Left ventricle myocardium inferior (tissue), 1 donor: Measurements from ENCODE around the gene RPS3. TPM values are rescaled to one million over a fixed set of nuclear protein-coding genes. Genes with fewer than 3 reads are reported as not detected.
A peak's percentile ranks its signal among the peaks of the same experiment; 100 is the strongest.
"Not testable (repeated sequence)": the region's sequence is repeated elsewhere in the genome, so short reads cannot be mapped to it uniquely, and the experiment has no call there.

Experiments used
- DNase-seq: peaks from one replicate; pipeline ENCODE4 v3.0.0-alpha.2; 2020
- H3K27ac ChIP-seq: fragments of 200-600 bp; replicated peaks from 2 replicates; pipeline ENCODE4 v1.8.0; 2021
- H3K27me3 ChIP-seq: fragments of 200-600 bp; 2 replicates; pipeline ENCODE4 v1.8.0; 2021; ENCODE audit warnings: low read depth
- H3K36me3 ChIP-seq: fragments of 200-600 bp; 2 replicates; pipeline ENCODE4 v1.8.0; 2021
- H3K4me1 ChIP-seq: fragments of 200-600 bp; 2 replicates; pipeline ENCODE4 v1.8.0; 2021
- H3K4me3 ChIP-seq: fragments of 200-600 bp; 2 replicates; pipeline ENCODE4 v1.8.0; 2021; ENCODE audit warnings: mild to moderate bottlenecking, moderate library complexity
- H3K9me3 ChIP-seq: fragments of 200-600 bp; replicated peaks from 2 replicates; pipeline ENCODE4 v1.8.0; 2021
- intact Hi-C: fragments of 100-400 bp; cut with micrococcal nuclease; formaldehyde crosslinking; loops from one replicate; pipeline ENCODE4 v1.11.0; 2022
- total RNA-seq: library from RNA; stranded (reverse); fragmentation: NEBNext Ultra II Directional; extraction: Animal tissue kit (Norgen Biotek cat#: 25700); gene quantifications from one replicate; pipeline ENCODE4 v1.2.1, GENCODE V29; 2021
- TF ChIP-seq, protein P1 (sequence below): fragments of 200-600 bp; IDR thresholded peaks from 2 replicates; pipeline ENCODE4 v1.8.0; 2021; ENCODE audit warnings: antibody characterized with exemption, mild to moderate bottlenecking, borderline replicate concordance
- donor health status: DM: no; HTN: yes; CAD: no; lungs with severe emphysema.

The RPS3 gene
- total RNA-seq, 1 donor from 2014 or later: 864 TPM

DNA sequence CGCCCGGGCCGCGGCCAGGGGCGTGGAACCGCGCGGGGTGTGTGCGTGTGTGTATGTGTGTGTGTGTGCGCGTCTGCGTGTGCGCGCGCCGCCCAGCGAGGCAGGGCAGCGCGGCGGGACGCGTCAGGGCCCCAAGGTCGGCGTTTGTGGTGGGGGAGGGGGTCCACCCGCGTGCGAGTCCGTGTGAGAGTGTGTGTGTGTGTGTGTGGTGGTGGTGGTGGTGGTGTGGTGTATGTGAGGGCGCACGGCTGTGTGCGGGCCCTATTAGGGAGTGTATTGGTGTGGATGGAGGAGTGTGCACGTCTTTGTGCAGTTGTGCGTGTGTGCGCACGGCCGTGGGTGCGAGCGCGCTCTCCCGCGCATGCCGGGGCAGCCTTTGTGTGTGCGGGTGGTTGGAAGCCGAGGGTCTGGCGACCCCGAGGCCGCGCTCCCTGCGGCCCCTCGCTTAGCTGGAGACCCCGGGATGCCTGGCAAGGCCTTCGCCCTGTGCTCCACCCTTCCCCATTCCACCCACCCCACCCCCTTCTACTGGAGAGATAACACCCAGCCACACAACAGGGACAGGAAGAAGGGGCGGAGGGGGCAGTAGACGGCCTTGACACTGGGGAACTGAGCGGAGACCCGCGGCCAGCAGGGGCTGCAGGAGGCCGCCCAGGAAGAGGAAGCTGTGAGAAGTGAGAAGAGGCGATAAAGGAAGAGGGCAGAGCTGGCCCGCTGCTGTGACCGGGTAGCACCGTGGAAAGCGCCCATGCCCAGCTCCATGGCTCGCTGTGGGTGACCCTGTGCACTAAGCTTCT lies 47.3 kb upstream of the RPS3 start:
- Histone ChIP-seq H3K36me3 (no peaks in the 10 kb centered on the region), H3K9me3 (no peaks in the 10 kb centered on the region), H3K4me1 (peaks cover 55% of the 10 kb centered on the region), H3K4me3 (peak overlapping the region; percentile 88), H3K27me3 (no peaks in the 10 kb centered on the region), H3K27ac (peak overlapping the region; percentile 94)
- intact Hi-C loops: no loop called here
- DNase-seq: peak; percentile 77
- TF ChIP-seq, protein P1, sequence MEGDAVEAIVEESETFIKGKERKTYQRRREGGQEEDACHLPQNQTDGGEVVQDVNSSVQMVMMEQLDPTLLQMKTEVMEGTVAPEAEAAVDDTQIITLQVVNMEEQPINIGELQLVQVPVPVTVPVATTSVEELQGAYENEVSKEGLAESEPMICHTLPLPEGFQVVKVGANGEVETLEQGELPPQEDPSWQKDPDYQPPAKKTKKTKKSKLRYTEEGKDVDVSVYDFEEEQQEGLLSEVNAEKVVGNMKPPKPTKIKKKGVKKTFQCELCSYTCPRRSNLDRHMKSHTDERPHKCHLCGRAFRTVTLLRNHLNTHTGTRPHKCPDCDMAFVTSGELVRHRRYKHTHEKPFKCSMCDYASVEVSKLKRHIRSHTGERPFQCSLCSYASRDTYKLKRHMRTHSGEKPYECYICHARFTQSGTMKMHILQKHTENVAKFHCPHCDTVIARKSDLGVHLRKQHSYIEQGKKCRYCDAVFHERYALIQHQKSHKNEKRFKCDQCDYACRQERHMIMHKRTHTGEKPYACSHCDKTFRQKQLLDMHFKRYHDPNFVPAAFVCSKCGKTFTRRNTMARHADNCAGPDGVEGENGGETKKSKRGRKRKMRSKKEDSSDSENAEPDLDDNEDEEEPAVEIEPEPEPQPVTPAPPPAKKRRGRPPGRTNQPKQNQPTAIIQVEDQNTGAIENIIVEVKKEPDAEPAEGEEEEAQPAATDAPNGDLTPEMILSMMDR: peak; percentile 36

GRCh38 chr11:75352588-75353206 lies 46.6 kb upstream of the RPS3 start:
- TF ChIP-seq, protein P1: no peak

GRCh38 chr11:75355051-75355450 lies 44.3 kb upstream of the RPS3 start:
- Histone ChIP-seq H3K36me3 (no peaks in the 10 kb centered on the region), H3K4me3 (no peak overlapping the region), H3K27ac (no peak overlapping the region), H3K9me3 (no peaks in the 10 kb centered on the region), H3K4me1 (peaks cover 24% of the 10 kb centered on the region), H3K27me3 (no peaks in the 10 kb centered on the region)
- no peak for DNase-seq
- TF ChIP-seq, protein P1: no peak
- intact Hi-C loops: no loop called here

More at GRCh38 chr11:75352588-75353206, 46.6 kb upstream of the RPS3 start:
- intact Hi-C loops: no loop called here
- no peak for DNase-seq
- Histone ChIP-seq H3K4me1 (peaks cover 47% of the 10 kb centered on the region), H3K36me3 (no peaks in the 10 kb centered on the region), H3K9me3 (no peaks in the 10 kb centered on the region), H3K27me3 (no peaks in the 10 kb centered on the region), H3K27ac (peak overlapping the region; percentile 94), H3K4me3 (peak overlapping the region; percentile 88)

- TF ChIP-seq, protein P1: no peak
- no peaks in the 10 kb centered on the region for H3K27me3 ChIP-seq
- no peaks in the 10 kb centered on the region for H3K36me3 ChIP-seq
- no peak overlapping the region for H3K27ac ChIP-seq
- no peak overlapping the region for H3K4me3 ChIP-seq
- H3K4me1 ChIP-seq: peaks cover 9% of the 10 kb centered on the region
- H3K9me3 ChIP-seq: no peaks in the 10 kb centered on the region
- no peak for DNase-seq
- intact Hi-C loops: no loop called here
Observed at GRCh38 chr11:75356613-75357012, 42.7 kb upstream of the RPS3 start.

DNA sequence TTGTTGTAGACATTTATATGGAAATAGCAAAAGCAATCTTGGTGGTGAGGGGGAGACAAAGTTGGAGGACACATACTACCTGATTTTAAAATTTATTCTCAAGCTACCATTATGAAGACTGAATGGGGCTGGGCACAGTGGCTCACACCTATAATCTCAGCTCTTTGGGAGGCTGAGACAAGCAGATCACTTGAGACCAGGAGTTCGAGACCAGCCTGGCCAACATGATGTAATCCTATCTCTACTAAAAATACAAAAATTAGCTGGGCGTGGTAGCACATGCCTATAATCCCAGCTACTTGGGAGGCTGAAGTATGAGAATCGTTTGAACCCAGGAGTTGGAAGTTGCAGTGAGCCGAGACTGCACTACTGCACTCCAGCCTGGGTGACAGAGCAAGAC lies 37.0 kb upstream of the RPS3 start:
- H3K27me3 ChIP-seq, H3K4me3 ChIP-seq, H3K27ac ChIP-seq, intact Hi-C loops, H3K4me1 ChIP-seq, H3K36me3 ChIP-seq, DNase-seq, H3K9me3 ChIP-seq: not testable (repeated sequence)

DNA sequence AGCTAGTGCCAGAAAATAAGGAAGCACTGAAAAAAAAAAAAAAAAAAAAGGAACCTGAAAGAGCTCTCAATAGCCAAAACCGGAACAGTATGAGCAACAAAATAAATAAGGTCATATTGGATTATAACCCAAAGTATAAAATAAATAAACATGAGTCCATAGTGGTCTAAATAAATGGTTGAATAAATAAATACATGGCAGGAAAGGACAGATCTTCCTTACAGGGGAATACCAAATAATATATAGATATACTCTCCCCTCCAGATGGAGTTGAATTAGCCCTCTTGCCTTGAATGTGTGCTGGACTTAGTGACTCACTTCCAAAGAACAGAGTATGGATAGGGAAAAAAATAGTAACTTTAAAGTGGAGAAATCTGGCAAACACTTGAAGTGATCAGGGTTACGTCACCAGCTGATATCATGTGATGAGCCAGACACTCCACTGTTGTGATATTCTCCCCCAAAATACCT lies 33.6 kb upstream of the RPS3 start:
- H3K4me3 ChIP-seq: no peak overlapping the region
- DNase-seq: no peak
- no peaks in the 10 kb centered on the region for H3K27me3 ChIP-seq
- no peaks in the 10 kb centered on the region for H3K36me3 ChIP-seq
- H3K9me3 ChIP-seq: peaks cover 18% of the 10 kb centered on the region
- no peak overlapping the region for H3K27ac ChIP-seq
- no peaks in the 10 kb centered on the region for H3K4me1 ChIP-seq
- intact Hi-C loops: no loop called here
- TF ChIP-seq, protein P1: no peak

GRCh38 chr11:75366826-75367225 lies 32.5 kb upstream of the RPS3 start:
- H3K27ac ChIP-seq, H3K27me3 ChIP-seq, intact Hi-C loops, H3K36me3 ChIP-seq, H3K4me3 ChIP-seq, DNase-seq, H3K4me1 ChIP-seq: not testable (repeated sequence)
- H3K9me3 ChIP-seq: peaks cover 18% of the 10 kb centered on the region
